GM23248 (cell line): Measurements from ENCODE around the gene GNG3.

Experiments used
- EZH2 ChIP-seq: fragments of 200-600 bp; sonication (generic); IDR thresholded peaks from 2 replicates; pipeline ENCODE4 v1.6.1; 2018; ENCODE audit warnings: antibody characterized with exemption, mild to moderate bottlenecking; ENCODE audit not compliant: insufficient read depth, poor library complexity, severe bottlenecking
- EZH2phosphoT487 ChIP-seq: fragments of 200-600 bp; sonication (generic); IDR thresholded peaks from 2 replicates; pipeline ENCODE4 v1.6.1; 2018; ENCODE audit warnings: antibody characterized with exemption, moderate library complexity, mild to moderate bottlenecking, low read depth; ENCODE audit not compliant: insufficient read depth

DNA sequence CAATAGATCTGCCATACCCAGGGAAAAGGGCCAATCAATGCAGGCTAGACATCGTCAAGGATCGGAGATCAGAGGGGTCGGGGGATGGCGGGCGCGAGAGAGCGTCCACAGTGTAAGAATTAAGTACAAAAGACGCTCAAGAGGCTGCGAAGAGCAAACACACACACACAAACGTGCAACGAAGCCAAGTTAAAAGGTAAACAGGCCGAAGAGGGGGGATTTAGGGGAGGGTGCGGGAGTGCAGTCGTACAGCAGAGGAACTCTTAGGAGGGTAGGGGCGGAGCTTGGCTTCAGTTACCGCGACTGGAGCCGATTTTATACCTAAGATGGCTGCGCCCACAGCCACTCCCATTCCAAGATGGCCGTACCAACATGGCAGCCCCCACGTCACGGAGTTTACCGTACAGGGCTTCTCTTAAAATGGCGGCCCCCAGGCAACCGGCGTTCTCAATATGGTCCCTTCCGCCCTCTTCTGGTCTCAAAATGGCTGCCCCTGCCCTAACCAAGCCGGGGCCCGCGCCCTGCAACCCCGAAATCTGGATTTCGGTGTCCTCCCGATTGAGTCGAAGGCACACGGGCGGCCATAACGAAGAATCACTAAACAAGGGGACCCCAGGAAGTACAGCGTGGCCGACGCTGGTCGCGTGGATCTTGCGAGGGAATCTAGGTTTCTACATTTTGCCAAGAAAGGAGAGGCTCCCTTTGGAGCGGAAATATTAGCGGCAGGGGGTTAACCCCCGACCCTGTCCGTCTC is 1.9 kb downstream of the GNG3 start:
- no peak for TF ChIP-seq EZH2phosphoT487
- no peak for TF ChIP-seq EZH2
